HG02973 (cell line): ENCODE results near the gene KIF26A.

Experiments
- ATAC-seq: cut with Tn5 transposase; IDR thresholded peaks from one replicate; pipeline ENCODE4 v1.9.1; 2021; ENCODE audit warnings: moderate library complexity; ENCODE audit not compliant: unreplicated experiment

KIF26A gene

GRCh38 chr14:104189629-104190335 is 51.4 kb downstream of the KIF26A start:
- ATAC-seq: no peak

- no peak for ATAC-seq
Measured at GRCh38 chr14:104190396-104191000, 52.1 kb downstream of the KIF26A start.

GRCh38 chr14:104191409-104191997 is 53.1 kb downstream of the KIF26A start:
- ATAC-seq: no peak

- ATAC-seq: no peak
Measured at GRCh38 chr14:104192146-104192882, 53.9 kb downstream of the KIF26A start.

GRCh38 chr14:104192883-104193245 is 54.5 kb downstream of the KIF26A start:
- no peak for ATAC-seq

- no peak for ATAC-seq
Measured at GRCh38 chr14:104194016-104194415, 55.6 kb downstream of the KIF26A start.

- no peak for ATAC-seq
Measured at GRCh38 chr14:104194716-104195115, 56.3 kb downstream of the KIF26A start.

- no peak for ATAC-seq
Measured at GRCh38 chr14:104195361-104195760, 57.0 kb downstream of the KIF26A start.

- ATAC-seq: no peak
Measured at GRCh38 chr14:104195878-104196277, 57.5 kb downstream of the KIF26A start.

- ATAC-seq: no peak
Measured at GRCh38 chr14:104196461-104197140, 58.2 kb downstream of the KIF26A start.

GRCh38 chr14:104197449-104198247 is 59.3 kb downstream of the KIF26A start:
- no peak for ATAC-seq

GRCh38 chr14:104199266-104199895 is 61.0 kb downstream of the KIF26A start:
- ATAC-seq: no peak

- no peak for ATAC-seq
Measured at GRCh38 chr14:104200106-104200505, 61.7 kb downstream of the KIF26A start.

- no peak for ATAC-seq
Measured at GRCh38 chr14:104200591-104200990, 62.2 kb downstream of the KIF26A start.

GRCh38 chr14:104201063-104201462 is 62.7 kb downstream of the KIF26A start:
- no peak for ATAC-seq

GRCh38 chr14:104201496-104201895 is 63.1 kb downstream of the KIF26A start:
- ATAC-seq: no peak

- no peak for ATAC-seq
Measured at GRCh38 chr14:104202259-104203070, 64.1 kb downstream of the KIF26A start.

- no peak for ATAC-seq
Measured at GRCh38 chr14:104203071-104203425, 64.7 kb downstream of the KIF26A start.

GRCh38 chr14:104204660-104205149 is 66.3 kb downstream of the KIF26A start:
- ATAC-seq: no peak
